Fibroblast of skin of left quadriceps (primary cell): ENCODE results near the gene KIF13A.
"Not testable (repeated sequence)": the region's sequence is repeated elsewhere in the genome, so short reads cannot be mapped to it uniquely, and the experiment has no call there.

ENCODE experiments used
- DNase-seq, 2 experiments: peaks; one replicate each; pipeline ENCODE4 v3.0.0-alpha.2; 2013; ENCODE audit warnings: low read depth in 2 of 2

Gene KIF13A

DNA sequence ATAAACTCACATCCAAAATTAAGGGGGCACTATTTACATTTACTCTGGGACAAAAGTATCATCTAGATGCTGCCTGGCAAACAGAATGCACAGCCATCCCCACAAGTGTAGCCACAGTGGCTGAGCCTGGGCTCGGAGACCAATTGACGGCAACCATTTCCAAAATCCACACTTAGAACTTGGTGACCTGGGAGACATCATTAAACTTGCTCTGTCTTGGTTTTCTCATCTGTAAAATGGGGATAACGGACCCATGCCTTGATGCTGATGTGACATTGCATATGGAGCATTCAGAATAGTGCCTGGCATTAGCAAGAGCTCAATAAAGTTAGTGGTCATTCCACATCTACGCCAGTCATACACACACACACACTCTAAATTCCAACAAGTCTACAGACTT lies 140.7 kb downstream of the KIF13A start:
- no peak for DNase-seq

DNA sequence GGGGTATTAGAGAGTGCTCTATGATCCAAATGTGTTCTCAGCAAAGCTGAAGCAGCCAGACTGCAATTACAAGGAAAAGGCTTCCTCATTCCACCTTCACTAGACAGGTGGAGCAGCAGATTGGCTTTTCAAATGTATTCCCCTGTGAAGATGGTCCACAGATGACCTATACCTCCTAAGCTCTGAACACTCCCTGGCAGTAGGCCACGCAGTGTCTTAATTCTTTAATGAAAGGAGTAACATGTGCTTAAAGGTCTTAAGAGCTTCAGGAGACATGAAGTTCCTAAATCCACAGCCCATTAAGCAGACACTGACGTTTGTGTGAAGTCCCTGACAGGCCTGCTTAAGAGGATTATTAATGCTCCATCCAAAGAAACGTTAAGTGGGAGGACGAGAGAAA lies 141.8 kb downstream of the KIF13A start:
- no peak for DNase-seq

DNA sequence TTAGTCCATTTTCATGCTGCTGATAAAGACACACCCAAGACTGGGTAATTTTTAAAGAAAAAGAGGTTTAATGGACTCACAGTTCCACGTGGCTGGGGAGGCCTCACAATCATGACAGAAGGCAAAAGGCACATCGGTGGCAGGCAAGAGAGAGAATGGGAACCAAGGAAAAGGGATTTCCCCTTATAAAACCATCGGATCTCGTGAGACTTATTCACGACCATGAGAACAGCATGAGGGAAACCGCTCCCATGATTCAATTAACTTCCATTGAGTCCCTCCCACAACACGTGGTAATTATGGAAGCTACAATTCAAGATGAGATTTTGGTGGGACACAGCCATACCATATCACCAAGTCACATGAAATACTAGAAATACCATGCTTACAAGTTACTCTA lies 142.5 kb downstream of the KIF13A start:
- DNase-seq: not testable (repeated sequence)

DNA sequence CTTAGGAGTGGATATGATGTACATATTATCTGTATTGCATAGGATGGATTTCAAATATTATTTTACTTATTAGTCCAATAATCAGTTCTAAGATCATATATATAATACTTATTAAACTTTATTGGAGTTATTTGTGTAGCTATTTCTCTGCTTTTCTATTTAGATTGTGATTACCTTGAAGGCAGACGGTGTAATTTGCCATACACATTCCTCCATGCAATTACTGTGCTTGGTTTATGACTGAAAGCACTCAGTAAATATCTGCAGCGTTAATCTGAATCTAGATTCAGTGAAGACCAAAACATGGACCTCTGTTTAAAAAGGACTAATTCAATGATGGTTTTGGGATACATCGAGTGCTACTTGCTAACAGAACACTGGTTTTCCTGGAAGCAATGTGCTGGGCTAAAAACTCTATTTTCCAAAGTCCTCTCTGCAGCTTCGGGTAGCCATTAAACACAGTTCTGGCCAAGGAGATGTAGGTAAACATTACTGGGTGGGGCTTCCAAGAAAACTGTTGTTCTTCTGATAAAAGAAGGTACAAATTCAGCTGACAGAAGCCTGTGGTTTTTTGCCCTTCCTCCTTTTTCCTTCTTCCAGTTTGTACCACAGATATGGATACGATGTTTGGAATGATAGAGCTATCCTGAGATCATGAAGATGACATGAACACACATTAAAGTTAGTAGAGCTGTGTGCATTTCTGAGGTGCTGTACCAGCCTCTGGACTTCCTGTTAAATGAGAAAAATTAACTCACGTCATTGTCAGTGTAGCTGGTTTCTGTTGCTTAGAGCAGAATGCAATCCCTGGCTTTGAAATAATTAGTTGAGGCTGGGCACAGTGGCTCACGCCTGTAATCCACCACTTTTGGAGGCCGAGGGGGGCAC lies 144.3 kb downstream of the KIF13A start:
- DNase-seq: no peak

DNA sequence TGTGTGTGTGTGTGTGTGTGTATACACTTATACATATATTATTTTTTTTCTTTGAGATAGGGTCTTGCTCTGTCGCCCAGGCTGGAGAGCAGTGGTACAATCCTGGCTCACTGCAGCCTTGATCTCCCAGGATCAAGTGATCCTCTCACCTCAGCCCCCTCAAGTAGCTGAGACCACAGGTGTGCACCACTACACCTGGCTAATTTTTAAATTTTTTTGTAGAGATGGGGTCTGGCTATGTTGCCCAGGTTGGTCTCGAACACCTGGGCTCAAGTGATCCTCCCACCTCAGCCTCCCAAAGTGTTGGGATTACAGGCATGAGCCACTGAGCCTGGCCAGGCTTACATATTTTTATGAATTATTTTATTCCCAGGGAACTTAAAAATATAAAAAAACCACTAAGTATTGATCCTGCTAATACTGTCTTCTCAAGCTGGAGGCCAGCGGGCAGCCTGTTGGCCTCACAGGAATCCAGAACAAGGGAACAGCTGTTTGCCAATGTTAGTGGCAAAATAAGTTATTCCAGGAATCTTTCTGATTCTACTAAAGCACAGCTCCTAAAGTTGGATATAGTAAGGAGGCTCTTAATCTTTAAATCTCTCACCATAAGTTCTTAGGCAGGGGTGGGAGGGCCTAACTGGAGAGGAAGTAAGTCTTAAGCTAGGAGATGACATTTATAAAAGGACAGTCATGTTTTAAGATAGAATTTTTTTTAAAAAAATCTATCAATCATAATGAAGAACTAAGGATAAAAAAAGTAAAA lies 145.2 kb downstream of the KIF13A start:
- no peak for DNase-seq

DNA sequence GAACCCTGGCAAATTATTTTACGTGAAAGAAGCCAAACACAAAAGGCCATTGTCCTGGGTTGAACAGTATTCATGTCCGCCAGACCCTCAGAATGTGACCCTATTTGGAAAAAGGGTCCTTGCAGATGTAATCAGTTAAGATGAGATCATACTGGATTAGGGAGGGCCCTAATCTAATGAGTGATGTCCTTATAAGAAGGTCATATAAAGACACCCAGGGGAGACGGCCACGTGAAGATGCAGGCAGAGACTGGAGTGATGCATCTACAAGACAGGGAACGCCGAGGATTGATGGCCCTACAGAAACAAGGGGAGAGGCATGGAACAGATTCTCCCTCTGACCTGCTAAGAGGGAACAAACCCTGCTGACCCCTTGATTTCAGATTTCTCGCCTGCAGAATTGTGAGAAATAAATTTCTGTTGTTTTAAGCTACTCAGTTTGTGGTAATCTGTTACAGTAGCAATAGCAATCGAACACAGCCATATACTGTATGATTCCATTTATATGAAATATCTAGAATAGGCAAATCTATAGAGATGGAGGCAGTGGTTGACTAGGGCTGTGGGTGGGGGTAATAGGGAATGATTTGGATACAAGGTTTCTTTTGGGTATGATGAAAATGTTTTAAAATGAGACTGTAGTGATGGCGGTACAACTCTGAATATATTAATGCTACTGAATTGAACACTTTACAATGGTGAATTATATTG lies 147.8 kb downstream of the KIF13A start:
- no peak for DNase-seq

DNA sequence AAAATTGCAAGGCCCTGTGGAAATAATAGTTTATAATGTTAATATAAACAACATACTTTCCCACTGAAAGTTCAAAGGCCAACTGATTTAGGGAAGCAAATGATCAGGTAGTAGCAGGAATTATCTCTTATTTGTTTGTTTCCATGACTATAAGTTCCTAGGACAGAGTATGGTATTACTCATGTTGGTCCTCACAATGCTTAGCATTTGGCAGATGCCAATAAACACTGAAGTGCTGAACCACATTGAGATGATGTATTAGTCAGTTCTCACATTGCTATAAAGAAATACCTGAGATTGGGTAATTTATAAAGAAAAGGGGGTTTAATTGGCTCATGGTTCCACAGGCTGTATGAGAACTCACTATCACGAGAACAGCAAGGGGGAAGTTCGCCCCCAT lies 151.1 kb downstream of the KIF13A start:
- no peak for DNase-seq

DNA sequence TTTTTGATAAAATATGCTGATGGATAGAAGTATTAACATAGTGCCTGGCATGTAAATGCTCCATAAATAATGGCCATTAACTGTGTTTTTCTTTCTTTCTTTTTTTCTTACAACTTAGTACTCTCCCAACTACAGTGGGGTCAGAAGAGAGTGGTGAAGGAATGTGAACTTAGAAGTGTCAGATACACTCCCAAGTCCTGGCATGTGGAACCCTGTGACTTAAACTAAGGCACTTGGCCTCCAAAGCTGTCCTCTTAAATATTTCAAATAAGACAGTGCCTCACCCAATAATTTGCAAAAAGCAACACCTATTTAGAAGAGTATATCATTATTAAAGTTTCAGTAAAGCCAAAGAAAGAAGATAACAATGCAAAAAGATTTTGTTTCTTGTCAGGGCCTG lies 151.7 kb downstream of the KIF13A start:
- no peak for DNase-seq

DNA sequence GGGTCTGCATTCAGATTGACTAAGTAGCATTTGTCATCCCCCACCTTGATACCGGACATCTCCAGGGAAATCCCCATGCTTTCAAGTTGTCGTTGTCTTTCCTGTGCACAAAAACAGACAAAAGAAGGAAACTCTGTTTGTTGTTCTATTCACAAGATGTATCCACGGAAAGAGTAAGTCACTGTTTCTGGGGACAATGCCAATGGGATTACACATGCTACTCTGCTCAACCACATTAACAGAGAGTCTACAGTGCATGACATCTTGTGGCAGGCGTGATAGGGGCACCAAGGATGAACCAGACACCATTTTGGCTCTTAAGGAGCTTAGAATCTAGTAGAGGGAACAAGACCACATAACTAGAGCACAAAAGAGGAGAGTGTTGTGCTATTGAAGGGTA lies 156.3 kb downstream of the KIF13A start:
- DNase-seq: no peak

DNA sequence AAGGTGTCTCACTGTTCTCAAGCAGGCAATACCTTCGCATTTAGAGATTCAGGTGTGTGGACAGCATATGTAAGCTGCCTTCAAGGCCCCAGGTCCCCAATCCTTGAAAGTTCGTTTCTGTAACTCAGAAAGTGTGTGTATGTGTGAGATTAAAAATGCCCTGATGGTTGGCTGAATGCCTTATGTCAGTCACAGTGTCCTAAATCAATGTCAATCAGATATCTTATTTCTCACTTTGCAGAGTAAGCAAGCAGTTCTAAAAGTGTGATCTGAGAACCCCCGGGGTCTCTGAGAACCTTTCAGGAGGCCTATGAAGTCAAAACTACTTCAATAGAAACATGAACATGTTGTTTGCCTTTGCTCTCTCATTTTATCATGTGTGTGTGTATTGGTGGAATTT lies 157.5 kb downstream of the KIF13A start:
- no peak for DNase-seq

DNA sequence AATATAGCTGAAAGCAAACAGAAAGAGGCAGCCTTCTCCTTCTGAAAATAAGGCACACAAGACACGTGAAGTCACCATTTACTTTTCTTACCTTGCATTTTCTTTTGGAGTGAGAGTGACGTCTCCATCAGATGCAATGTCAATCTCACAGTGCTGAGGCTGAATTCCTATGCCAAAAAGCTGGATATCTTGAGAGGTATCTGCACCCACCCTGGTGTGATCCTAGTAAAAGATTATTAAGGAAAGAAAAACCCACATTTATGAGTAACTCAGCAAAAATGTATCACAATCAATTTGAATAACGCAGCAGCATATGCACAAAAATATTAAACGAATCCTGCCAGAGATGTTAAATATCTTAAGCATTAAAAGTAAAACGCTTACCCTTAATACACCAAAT lies 159.3 kb downstream of the KIF13A start:
- DNase-seq: no peak

DNA sequence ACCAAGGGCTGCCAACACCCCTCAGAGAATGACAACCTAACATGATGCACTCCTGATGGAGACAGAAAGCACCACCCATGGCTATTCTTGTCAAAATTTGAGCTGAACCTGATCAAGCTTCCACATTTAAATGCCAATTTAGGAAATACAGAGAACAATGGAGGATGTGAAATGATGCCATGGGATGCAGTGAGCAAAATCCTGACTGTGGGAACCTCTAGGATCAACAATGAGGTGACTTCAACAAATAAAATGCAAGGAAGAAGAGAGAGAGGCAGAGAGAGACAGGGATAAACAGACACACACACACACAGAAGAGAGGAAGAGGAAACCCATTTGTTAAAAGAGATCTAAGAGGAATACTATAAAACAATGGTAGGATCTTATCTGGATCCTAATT lies 161.1 kb downstream of the KIF13A start:
- no peak for DNase-seq

DNA sequence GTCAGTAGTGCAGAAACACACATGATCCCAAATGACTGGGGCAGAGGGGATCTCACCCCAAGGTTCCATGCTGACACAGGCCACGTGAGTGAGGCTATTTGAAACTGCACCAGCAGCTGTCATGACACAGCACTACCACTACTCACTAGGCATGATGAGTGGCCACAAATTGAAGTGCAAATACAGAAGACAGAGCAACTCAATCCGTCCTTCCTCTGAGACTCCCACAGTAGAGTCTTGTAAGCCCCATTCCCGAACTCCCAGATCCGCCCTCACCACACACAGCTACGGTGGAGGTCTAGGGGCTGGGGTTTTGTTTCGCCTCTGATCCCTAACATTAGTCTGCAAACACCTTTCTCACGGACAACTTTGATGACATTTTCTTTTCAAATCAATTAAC lies 167.4 kb downstream of the KIF13A start:
- no peak for DNase-seq

DNA sequence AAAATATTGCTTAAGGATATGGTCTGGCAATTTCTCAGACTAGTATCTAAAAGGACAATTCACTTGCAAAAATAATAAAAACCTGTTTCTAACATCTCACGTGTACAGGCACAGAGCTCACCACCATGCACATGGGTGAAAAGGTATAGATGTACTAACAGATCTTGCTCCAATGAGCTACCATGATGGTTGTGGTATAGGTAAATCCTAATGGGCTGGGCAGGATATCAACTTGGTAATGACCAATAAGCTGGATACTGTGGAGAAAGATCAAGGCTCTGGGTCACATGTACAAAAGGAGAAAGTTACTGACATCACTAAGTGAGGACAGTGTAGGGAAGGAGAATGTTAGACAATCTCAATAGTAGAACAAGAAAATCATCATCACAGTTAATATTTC lies 169.7 kb downstream of the KIF13A start:
- DNase-seq: no peak

DNA sequence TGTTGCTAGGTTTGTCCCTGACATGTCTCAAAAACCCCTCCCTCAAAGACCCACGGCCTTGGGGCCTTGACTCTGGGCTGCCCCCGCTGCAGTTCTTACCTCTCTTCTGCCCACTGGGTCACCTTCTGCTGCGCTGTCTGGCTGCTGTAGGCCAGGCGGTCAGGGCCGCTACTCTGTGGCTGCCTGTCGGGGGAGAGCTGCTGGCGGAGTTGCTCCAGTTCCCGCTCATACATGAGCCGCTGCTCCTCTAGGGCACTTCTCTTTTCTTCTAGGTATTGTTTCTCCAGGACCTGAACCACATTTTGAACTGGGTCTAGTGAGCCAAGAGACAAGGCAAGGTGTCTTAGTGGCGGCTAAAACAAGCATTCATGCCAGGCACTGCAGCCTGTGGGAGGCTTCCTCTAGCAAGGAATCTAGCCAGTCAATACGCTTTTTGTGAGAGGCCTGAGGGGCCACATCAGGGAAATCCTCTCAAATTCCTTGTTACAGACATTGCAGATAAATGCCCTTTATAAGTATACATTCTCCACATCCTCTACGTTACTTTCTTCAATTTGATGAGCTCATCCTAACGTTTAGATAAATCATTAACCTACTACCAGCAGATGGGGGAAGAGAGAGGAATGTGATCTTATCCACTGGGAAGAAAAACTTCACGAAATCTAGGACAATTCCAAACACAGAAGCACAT lies 170.4 kb downstream of the KIF13A start:
- peak; percentile 31 to 32 for DNase-seq

DNA sequence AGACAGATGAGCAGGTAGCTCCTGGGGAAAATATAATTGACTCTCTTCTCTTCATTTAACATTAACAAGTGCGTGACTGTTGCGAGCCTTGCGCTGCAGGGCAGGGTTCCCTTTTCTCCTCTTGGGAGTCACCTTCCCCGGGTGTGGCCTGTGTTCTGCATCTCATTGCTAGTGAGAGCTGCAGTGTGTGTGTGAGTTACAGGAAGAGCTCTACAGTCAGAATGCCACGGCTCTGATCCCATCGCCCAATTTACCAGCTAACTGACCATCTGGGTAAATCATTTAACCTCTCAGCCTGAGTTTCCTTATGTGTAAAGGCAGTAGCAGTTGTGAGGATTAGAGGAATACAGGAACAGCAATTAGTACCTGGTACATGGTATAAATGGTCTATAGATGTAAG lies 173.9 kb downstream of the KIF13A start:
- no peak for DNase-seq

DNA sequence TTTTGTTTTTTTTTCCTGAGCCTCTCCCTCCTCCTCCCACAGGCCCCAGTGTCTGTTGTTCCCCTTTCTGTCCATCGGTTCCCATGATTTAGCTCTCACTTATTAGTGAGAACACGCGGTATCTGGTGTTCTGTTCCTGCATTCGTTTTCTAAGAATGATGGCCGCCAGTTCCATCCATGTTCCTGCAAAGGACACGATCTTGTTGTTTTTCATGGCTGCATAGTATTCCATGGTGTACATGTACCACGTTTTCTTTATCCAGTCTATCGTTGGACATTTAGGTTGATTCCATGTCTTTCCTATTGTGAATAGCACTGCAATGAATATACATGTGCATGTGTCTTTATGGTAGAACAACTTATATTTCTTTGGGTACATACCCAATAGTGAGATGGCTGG lies 175.1 kb downstream of the KIF13A start:
- no peak for DNase-seq

DNA sequence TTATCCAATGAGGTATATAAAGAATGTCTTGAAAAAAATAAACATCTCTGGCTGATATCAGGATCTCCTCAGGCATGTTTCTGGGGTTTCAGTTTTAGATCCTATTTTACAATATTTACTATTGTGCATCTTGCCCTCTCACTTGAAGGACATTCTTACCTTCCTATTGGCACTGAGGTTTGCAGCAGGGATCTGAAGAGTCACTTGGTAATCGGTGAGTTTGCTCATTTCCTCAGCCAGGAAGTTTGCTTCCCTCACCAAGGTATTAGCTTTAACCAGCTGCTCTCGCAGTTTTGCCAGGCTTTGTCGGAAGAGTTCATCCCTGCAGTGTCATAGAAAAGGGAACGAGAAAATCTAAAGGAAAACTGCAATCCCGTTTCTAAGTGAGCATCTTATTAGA lies 178.8 kb downstream of the KIF13A start:
- DNase-seq: no peak

DNA sequence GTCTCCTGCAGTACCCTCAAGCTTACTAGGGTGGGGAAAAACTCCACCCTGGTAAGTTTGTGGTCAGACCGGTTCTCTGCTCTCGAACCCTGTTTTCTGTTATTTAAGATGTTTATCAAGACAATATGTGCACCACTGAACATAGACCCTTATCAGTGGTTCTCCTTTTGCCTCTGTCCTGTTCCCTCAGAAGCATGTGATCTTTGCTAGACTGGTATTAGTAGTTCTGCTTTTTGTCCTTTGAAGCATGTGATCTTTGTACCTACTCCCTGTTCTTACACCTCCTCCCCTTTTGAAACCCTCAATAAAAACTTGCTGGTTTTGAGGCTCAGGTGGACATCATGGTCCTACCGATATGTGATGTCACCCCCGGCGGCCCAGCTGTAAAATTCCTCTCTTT lies 180.0 kb downstream of the KIF13A start:
- not testable (repeated sequence) for DNase-seq

DNA sequence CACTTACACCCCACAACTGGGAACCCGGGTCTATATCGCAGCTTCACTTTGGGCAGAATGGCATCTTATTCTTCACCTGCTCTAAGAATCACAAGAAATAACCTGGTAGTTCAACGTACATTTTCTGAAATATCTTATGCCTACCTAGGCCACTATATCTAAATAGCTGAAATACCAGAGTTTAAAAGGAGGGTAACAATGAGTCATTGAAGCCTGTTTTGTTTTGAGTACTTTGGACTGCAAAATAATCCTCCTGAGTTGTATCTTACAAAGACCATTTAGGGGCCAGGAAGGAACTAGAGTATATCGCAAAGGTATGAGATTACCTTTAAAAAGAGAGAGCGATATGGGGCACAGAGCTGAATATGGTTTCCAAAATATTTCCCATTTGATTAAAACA lies 184.0 kb downstream of the KIF13A start:
- DNase-seq: no peak

DNA sequence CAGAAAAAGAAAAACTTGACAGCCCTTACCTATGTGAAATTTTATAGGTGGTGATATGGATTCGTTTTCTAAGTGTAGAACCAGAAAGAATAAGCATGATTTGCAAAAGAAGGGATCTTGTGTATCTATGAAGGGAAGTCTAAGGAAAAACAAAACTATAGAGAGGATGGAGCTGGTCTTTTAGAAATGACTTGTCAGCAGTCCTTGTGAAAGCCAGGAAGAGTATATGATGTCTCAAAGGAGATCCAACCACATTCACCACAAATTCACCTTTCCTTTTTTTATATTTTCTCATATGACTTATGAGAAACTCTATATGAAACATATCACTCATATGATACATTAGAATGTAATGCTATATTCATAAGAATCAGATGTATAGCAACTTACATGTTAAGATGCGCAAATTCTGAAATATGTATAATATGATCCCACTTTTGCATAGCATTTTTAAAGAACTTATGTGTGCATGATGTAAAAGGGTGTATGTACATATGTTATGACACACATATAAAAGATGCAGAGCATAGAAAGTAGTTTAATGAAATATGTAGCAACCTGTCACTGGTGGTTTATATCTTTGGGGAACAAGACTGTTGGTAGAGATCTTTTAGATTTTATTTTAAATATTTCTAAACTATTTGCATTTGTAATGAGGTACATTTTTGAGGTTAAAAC lies 188.8 kb downstream of the KIF13A start:
- no peak for DNase-seq
